ENCODE measurements around the gene MAGI1. TPM values are rescaled to one million over a fixed set of nuclear protein-coding genes. Genes with fewer than 3 reads are reported as not detected.

MAGI1 gene
- total and polyA plus RNA-seq, 4 donors, result 9.9 to 88.1 (median 24.6) TPM

DNA sequence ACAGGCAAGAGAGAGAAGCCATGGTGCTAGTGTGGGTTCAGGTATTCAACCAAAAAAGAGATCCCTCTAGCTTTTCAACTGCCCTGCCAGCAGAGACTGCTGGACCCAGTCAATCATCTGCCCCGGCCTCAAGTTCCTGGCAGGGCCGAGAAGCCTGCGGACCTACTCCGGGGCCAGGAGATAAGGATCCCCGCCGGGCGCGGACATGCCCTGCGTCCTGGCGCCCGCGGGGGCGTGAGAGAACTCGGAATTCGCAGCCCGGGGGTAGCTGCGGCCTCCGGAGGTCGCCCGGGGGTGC, 821 bp upstream of the MAGI1 start:
- DNase-seq, result peak in 2 of 3 donors; percentile 38 to 46

DNA sequence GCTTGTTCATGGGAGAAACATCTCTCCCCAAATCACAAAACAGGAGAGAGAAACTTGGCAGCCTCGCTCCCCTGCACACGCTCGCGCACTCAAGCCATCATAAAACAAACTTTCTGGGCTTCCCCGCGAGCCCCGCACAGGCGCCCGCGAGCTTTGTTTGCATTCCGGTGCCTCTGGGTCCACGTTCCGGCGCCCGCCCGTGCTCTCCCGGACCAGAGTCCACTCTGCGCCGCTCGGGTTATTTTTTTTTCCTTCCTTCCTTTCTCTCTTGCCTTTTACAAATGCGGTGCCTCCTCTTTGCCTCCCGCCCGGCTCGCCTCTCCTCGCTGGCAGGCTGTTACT, 363 bp downstream of the MAGI1 start:
- WGBS, 2 donors, result 1% methylated on average over 25 of the region's 25 CpGs
- Histone ChIP-seq H3K36me3 (ENCODE audit: control insufficient read depth in 4 of 4, insufficient read depth in 4 of 4, low read length in 4 of 4) (no peaks in the 10 kb centered on the region), H3K4me3 (peak overlapping the region; percentile 84), H3K4me1 (ENCODE audit: control insufficient read depth in 5 of 5, insufficient read depth in 5 of 5, low read length in 5 of 5) (peaks cover 0 to 19% (median 0%) of the 10 kb centered on the region in 5 donors), H3K27ac (ENCODE audit: low read depth in 1 of 2, low read length in 1 of 2) (peak overlapping the region; percentile 92 to 96), H3K27me3 (ENCODE audit: control insufficient read depth in 3 of 3, insufficient read depth in 3 of 3, low read length in 2 of 3) (peaks cover 0 to 11% (median 0%) of the 10 kb centered on the region in 3 donors), H3K9me3 (ENCODE audit: control insufficient read depth in 4 of 4, insufficient read depth in 3 of 4, low read length in 3 of 4) (no peaks in the 10 kb centered on the region), H3K9ac (ENCODE audit: insufficient read depth in 1 of 2, low read length in 2 of 2) (peak overlapping the region; percentile 77)
- TF ChIP-seq, protein P1, sequence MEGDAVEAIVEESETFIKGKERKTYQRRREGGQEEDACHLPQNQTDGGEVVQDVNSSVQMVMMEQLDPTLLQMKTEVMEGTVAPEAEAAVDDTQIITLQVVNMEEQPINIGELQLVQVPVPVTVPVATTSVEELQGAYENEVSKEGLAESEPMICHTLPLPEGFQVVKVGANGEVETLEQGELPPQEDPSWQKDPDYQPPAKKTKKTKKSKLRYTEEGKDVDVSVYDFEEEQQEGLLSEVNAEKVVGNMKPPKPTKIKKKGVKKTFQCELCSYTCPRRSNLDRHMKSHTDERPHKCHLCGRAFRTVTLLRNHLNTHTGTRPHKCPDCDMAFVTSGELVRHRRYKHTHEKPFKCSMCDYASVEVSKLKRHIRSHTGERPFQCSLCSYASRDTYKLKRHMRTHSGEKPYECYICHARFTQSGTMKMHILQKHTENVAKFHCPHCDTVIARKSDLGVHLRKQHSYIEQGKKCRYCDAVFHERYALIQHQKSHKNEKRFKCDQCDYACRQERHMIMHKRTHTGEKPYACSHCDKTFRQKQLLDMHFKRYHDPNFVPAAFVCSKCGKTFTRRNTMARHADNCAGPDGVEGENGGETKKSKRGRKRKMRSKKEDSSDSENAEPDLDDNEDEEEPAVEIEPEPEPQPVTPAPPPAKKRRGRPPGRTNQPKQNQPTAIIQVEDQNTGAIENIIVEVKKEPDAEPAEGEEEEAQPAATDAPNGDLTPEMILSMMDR (IDR thresholded peaks at IDR 0.05; ENCODE audit: control extremely low read depth, extremely low read depth), result no peak
- DNase-seq (no peak), ATAC-seq (ENCODE audit: insufficient read depth, low FRiP score) (peak; percentile 3)

More for the DNA sequence above, 821 bp upstream of the MAGI1 start:
- peaks cover 0 to 19% (median 0%) of the 10 kb centered on the region in 5 donors for H3K4me1 ChIP-seq (ENCODE audit: control insufficient read depth in 5 of 5, insufficient read depth in 5 of 5, low read length in 5 of 5)
- TF ChIP-seq, protein P1 (IDR thresholded peaks at IDR 0.05; ENCODE audit: control extremely low read depth, extremely low read depth), result no peak
- peak overlapping the region; percentile 78 to 97 for H3K27ac ChIP-seq (ENCODE audit: low read depth in 1 of 2, low read length in 1 of 2)
- peak overlapping the region in 1 of 2 donors; percentile 36 for H3K9ac ChIP-seq (ENCODE audit: insufficient read depth in 1 of 2, low read length in 2 of 2)
- no peaks in the 10 kb centered on the region for H3K36me3 ChIP-seq (ENCODE audit: control insufficient read depth in 4 of 4, insufficient read depth in 4 of 4, low read length in 4 of 4)
- 0 to 2% methylated on average over 20 of the region's 20 CpGs for WGBS, 2 donors
- no peak for ATAC-seq (ENCODE audit: insufficient read depth, low FRiP score)
- H3K27me3 ChIP-seq (ENCODE audit: control insufficient read depth in 3 of 3, insufficient read depth in 3 of 3, low read length in 2 of 3), result peaks cover 0 to 11% (median 2%) of the 10 kb centered on the region in 3 donors
- H3K4me3 ChIP-seq, result peak overlapping the region; percentile 54
- H3K9me3 ChIP-seq (ENCODE audit: control insufficient read depth in 4 of 4, insufficient read depth in 3 of 4, low read length in 3 of 4), result no peaks in the 10 kb centered on the region

DNA sequence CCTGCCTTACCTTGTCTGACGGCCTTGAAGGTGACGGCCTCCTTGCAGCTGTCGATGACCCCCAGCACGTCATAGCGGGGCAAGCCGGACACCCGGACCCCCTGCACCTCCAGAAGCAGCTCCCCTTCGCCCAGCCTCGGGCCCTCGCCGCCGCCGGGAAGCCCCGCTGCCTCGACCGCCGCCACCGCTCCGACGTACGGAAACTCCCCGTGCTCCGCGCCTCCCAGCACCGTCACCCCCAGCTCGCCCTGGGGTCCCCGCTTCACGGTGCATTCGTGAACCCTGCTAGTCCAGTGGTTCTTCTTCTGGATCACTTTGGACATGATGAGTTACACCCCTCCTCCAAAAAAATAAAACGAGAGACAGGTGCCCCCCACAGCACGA, 740 bp downstream of the MAGI1 start:
- peak in 1 of 3 donors; percentile 44 for DNase-seq
- Histone ChIP-seq H3K27me3 (ENCODE audit: control insufficient read depth in 3 of 3, insufficient read depth in 3 of 3, low read length in 2 of 3) (peaks cover 0 to 11% (median 0%) of the 10 kb centered on the region in 3 donors), H3K36me3 (ENCODE audit: control insufficient read depth in 4 of 4, insufficient read depth in 4 of 4, low read length in 4 of 4) (no peaks in the 10 kb centered on the region)

More for the DNA sequence above, 740 bp downstream of the MAGI1 start:
- 0 to 2% methylated on average over 31 of the region's 31 CpGs for WGBS, 2 donors
- peak; percentile 2 for ATAC-seq (ENCODE audit: insufficient read depth, low FRiP score)
- peak overlapping the region; percentile 77 for H3K9ac ChIP-seq (ENCODE audit: insufficient read depth in 1 of 2, low read length in 2 of 2)
- peaks cover 0 to 19% (median 0%) of the 10 kb centered on the region in 5 donors for H3K4me1 ChIP-seq (ENCODE audit: control insufficient read depth in 5 of 5, insufficient read depth in 5 of 5, low read length in 5 of 5)
- H3K4me3 ChIP-seq, result peak overlapping the region; percentile 84
- TF ChIP-seq, protein P1 (IDR thresholded peaks at IDR 0.05; ENCODE audit: control extremely low read depth, extremely low read depth), result no peak
- no peaks in the 10 kb centered on the region for H3K9me3 ChIP-seq (ENCODE audit: control insufficient read depth in 4 of 4, insufficient read depth in 3 of 4, low read length in 3 of 4)
- peak overlapping the region; percentile 92 to 96 for H3K27ac ChIP-seq (ENCODE audit: low read depth in 1 of 2, low read length in 1 of 2)

Measured in lung (tissue), 12 donors.